NCI-H2196 (cell line): ENCODE data around the gene CHMP6.

Experiments
- DNase-seq: peaks from one replicate; lab custom pipeline; 2025; ENCODE audit not compliant: unreplicated experiment; lab: John Stamatoyannopoulos, UW

CHMP6 gene

GRCh38 chr17:80991645-80992076, at the start of gene CHMP6:
Gene CHMP6, plus strand, starts transcription at chr17:80991841. Its CDS starts 78 bp downstream, at chr17:80991919.
- peak; percentile 90 for DNase-seq

- peak; percentile 15 for DNase-seq
Measured at GRCh38 chr17:80942423-80943345, 49.0 kb upstream of the CHMP6 start.

GRCh38 chr17:80943346-80944145, 48.1 kb upstream of the CHMP6 start:
- DNase-seq, result no peak

GRCh38 chr17:80944326-80944725, 47.3 kb upstream of the CHMP6 start:
- DNase-seq, result no peak

- DNase-seq, result no peak
Measured at GRCh38 chr17:80945736-80946135, 45.9 kb upstream of the CHMP6 start.

- no peak for DNase-seq
Measured at GRCh38 chr17:80946449-80946848, 45.2 kb upstream of the CHMP6 start.

- no peak for DNase-seq
Measured at GRCh38 chr17:80947200-80947940, 44.3 kb upstream of the CHMP6 start.

GRCh38 chr17:80948019-80948975, 43.3 kb upstream of the CHMP6 start:
- no peak for DNase-seq

- no peak for DNase-seq
Measured at GRCh38 chr17:80948976-80949450, 42.6 kb upstream of the CHMP6 start.

- no peak for DNase-seq
Measured at GRCh38 chr17:80949451-80950421, 41.9 kb upstream of the CHMP6 start.

- no peak for DNase-seq
Measured at GRCh38 chr17:80950466-80951120, 41.0 kb upstream of the CHMP6 start.

- DNase-seq, result no peak
Measured at GRCh38 chr17:80951121-80952090, 40.2 kb upstream of the CHMP6 start.

- no peak for DNase-seq
Measured at GRCh38 chr17:80952291-80952690, 39.4 kb upstream of the CHMP6 start.

GRCh38 chr17:80953471-80954315, 37.9 kb upstream of the CHMP6 start:
- DNase-seq, result no peak

- DNase-seq, result no peak
Measured at GRCh38 chr17:80955078-80955477, 36.6 kb upstream of the CHMP6 start.

GRCh38 chr17:80955671-80956280, 35.9 kb upstream of the CHMP6 start:
- no peak for DNase-seq
